ENCODE measurements around the gene KLHL26.

- TF ChIP-seq CTCF (conservative IDR thresholded peaks at IDR 0.05; ENCODE audit: low read depth, low read length) (no peak), USF2 (IDR thresholded peaks at IDR 0.05; ENCODE audit: low read depth, low read length) (no peak), MAFK (IDR thresholded peaks at IDR 0.05; ENCODE audit: low read depth, low read length) (no peak), MXI1 (IDR thresholded peaks at IDR 0.05; ENCODE audit: borderline replicate concordance, low read depth, low read length) (no peak), POLR2A (IDR thresholded peaks at IDR 0.05; ENCODE audit: low read depth, low read length) (no peak), MAZ (IDR thresholded peaks at IDR 0.05; ENCODE audit: borderline replicate concordance, low read depth, low read length) (no peak)
Observed at GRCh38 chr19:18654469-18654868, 17.6 kb downstream of the KLHL26 start.

Measured in IMR-90 (cell line).